AG04449 (cell line): ENCODE data around the gene AHCY.
"Not testable (repeated sequence)": the region's sequence is repeated elsewhere in the genome, so short reads cannot be mapped to it uniquely, and the experiment has no call there.

Experiments
- CTCF ChIA-PET: fragments of 350-600 bp; formaldehyde crosslinking; extraction: SDS; loops from one replicate; lab custom pipeline; 2021; ENCODE audit warnings: antibody characterized with exemption; lab: Yijun Ruan, JAX
- POLR2A ChIA-PET: fragments of 400-600, 350-600 bp; formaldehyde crosslinking; extraction: SDS; loops from one replicate; lab custom pipeline; 2020; ENCODE audit warnings: antibody characterized with exemption, inconsistent platforms; lab: Yijun Ruan, JAX
- DNase-seq: peaks from one replicate; pipeline ENCODE4 v3.0.0-alpha.2; 2010; ENCODE audit warnings: low read depth, low spot score
- H3K4me3 ChIP-seq: 2 replicates; pipeline ENCODE4 v1.5.1; 2011; ENCODE audit warnings: low read depth, mild to moderate bottlenecking, control low read depth, low read length
- CTCF ChIP-seq: IDR thresholded peaks from one replicate; pipeline ENCODE4 v1.5.1; 2011; ENCODE audit warnings: mild to moderate bottlenecking, moderate library complexity, low read length, control low read depth, inconsistent platforms; ENCODE audit not compliant: insufficient read depth; ENCODE audit errors: missing control alignments

AHCY gene

GRCh38 chr20:34293119-34293518, 10.0 kb downstream of the AHCY start:
- POLR2A ChIA-PET: no interaction called here
- DNase-seq: no peak
- TF ChIP-seq CTCF: no peak
- no peak overlapping the region for H3K4me3 ChIP-seq
- CTCF ChIA-PET: interaction anchor here (1.7 kb wide), 1 partner anchor 8 kb away, joined by 4 read pairs; no protein-coding TSS in a partner anchor

GRCh38 chr20:34292496-34292895, 10.7 kb downstream of the AHCY start:
- POLR2A ChIA-PET: no interaction called here
- no peak for TF ChIP-seq CTCF
- no peak for DNase-seq
- CTCF ChIA-PET: interaction anchor here (0.7 to 1.7 kb wide), 2 partner anchors 9 to 100 kb away, joined by 3 to 4 read pairs; no protein-coding TSS in a partner anchor
- no peak overlapping the region for H3K4me3 ChIP-seq

GRCh38 chr20:34290471-34290870, 12.7 kb downstream of the AHCY start:
- TF ChIP-seq CTCF: no peak
- no peak for DNase-seq
- ChIA-PET CTCF (interaction anchor here (1.2 to 8.5 kb wide), 3 partner anchors 22 to 100 kb away, joined by 3 to 30 read pairs (median 4); no protein-coding TSS in a partner anchor), POLR2A (no interaction called here)
- no peak overlapping the region for H3K4me3 ChIP-seq

- DNase-seq, H3K4me3 ChIP-seq: not testable (repeated sequence)
- ChIA-PET POLR2A (interaction anchor here (0.6 kb wide), 1 partner anchor 87 kb away, joined by 3 read pairs; no protein-coding TSS in a partner anchor), CTCF (interaction anchor here (8.5 kb wide), 1 partner anchor 97 kb away, joined by 30 read pairs; no protein-coding TSS in a partner anchor)
Observed at GRCh38 chr20:34287500-34287899, 15.7 kb downstream of the AHCY start.

GRCh38 chr20:34285450-34285849, 17.7 kb downstream of the AHCY start:
- no peak overlapping the region for H3K4me3 ChIP-seq
- no peak for DNase-seq
- ChIA-PET CTCF (interaction anchor here (1.5 to 8.5 kb wide), 2 partner anchors 14 to 95 kb away, joined by 3 to 30 read pairs; no protein-coding TSS in a partner anchor), POLR2A (no interaction called here)
- TF ChIP-seq CTCF: no peak

- no peak overlapping the region for H3K4me3 ChIP-seq
- POLR2A ChIA-PET: no interaction called here
- TF ChIP-seq CTCF: no peak
- no peak for DNase-seq
- CTCF ChIA-PET: interaction anchor here (0.8 to 8.5 kb wide), 5 partner anchors 12 to 93 kb away, joined by 3 to 30 read pairs (median 3); no protein-coding TSS in a partner anchor
Observed at GRCh38 chr20:34283844-34284243, 19.3 kb downstream of the AHCY start.

GRCh38 chr20:34282041-34282440, 21.1 kb downstream of the AHCY start:
- DNase-seq: no peak
- POLR2A ChIA-PET: no interaction called here
- no peak overlapping the region for H3K4me3 ChIP-seq
- no peak for TF ChIP-seq CTCF
- CTCF ChIA-PET: no interaction called here
